HCEC 1CT (cell line): Measurements from ENCODE around the gene CPNE4.

ENCODE experiments used
- DNase-seq: peaks from one replicate; pipeline ENCODE4 v3.0.0-alpha.2; 2017

Gene CPNE4

DNA sequence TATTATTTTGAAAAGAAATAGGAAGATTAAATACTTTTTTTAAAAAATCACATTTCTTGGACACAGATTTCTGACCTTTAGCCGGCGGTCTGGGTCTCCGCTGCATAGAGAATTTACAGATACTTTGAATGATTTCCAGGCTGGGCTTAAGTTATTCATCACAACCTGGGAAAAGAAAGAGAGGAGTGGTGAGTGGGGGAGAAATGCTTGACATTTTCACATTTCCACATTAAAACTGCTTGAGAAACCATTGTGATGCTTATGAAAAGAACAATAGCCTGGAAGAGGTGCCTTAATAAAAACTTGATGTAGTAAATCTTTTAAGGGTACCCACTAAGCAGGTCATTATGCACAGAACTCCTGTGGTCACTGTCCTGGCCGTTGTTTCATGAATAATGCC is 365.2 kb downstream of the CPNE4 start:
- no peak for DNase-seq

DNA sequence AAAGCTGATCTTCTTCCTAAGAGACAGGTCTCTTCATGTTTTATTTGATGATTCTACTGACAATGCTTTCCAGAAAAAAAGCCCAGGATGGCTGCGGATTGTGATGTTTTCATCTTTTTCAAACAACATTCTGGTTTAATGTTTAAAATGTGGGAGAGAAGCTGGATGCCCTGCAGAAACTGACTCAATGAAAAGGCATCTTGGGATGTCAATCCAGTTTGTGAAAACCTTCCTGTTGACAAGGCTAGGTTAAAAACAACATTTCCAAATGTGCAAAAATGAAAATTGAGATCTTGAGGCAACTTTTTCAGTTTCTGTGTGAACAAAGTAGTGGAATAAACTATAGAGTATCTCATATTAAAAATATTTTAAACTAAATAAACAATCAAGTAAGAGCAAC is 376.0 kb downstream of the CPNE4 start:
- no peak for DNase-seq

DNA sequence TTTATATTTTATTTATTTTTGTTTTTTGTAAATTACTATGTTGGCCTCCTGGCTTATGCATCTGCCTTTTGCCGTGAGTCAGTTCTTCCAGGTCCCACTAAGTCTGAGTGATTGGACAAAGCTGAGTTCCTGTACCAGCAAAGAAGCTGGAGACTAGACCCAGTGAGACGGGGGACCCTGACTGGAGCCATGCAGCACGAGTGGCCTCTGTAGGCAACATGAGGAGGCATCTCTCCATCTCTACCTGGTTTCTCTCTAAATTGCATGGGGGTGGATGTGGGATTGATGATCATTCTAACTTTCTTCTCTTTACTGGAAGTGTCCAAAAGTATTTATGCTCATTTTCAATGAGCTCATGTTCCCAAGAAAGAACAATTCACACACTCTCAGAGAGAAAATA is 376.7 kb downstream of the CPNE4 start:
- no peak for DNase-seq

DNA sequence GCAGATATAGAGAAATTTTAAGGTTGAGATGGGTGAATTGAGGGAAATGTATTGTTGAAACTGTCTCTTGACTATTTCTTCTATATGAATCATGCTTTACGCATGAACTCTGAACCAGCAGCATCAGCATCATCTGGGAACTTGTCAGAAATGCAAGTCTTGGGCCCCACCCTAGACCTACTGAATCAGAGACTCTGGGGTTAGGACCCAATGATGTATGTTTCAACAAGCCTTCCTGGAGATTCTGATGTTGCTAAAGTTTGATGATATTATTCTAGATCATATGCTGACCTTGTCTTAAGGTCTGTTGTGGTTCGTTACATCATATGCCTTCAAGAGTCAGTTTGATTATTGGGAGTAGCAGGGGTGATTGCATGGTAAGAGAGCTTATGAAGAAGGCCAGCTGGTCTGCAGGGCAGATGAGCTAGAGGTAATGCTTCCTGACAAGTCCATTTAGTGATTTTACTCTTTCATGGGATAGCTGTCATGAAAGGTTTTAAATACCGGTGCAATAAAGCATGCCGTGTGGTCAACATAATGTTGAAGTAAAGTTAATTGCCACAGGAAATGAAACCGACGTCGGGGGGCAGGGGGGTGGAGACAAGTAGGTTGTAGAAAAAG is 379.6 kb downstream of the CPNE4 start:
- peak; percentile 62 for DNase-seq

DNA sequence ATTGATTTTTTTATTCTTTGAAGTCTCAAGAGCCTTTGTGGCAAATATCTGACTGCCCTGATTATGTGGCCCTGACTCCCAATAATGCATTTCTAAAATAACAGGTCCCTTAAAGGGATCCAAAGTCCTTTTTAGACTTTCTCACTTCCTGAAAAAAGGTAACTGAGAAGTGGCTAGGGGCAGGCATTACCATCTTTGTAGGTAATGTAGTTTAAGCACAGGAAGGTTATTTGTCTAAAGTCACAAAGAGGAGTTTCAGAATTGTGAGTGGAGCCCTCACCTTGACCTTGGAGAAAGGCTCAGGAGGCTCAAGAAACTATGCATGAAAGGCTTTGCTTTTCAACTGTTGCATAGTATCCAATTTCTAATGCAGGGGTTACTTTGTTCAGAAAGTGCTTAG is 389.2 kb downstream of the CPNE4 start:
- DNase-seq, result no peak

GRCh38 chr3:131636266-131636775 is 398.5 kb downstream of the CPNE4 start:
- DNase-seq, result no peak

DNA sequence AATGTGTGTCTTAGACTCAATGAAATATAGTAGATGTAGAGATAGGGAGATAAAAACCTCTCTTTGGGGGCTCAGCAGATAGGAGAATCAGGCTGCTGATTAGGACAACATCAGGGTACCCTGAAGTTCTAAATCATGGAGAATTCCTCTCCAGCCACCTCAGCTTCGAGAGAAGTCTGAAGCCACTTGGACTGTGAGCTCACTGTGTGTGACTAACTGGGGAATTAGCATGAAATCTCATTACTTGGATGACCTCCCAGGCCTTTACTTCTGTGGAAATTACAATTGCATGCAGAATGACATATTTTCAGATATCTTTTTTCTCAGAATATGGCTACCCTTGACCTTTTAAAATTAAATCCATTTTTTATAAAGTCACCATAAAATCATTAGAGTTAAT is 404.0 kb downstream of the CPNE4 start:
- no peak for DNase-seq

- DNase-seq, result no peak
These were observed 404.7 kb downstream of the CPNE4 start for GRCh38 chr3:131630097-131630496.

DNA sequence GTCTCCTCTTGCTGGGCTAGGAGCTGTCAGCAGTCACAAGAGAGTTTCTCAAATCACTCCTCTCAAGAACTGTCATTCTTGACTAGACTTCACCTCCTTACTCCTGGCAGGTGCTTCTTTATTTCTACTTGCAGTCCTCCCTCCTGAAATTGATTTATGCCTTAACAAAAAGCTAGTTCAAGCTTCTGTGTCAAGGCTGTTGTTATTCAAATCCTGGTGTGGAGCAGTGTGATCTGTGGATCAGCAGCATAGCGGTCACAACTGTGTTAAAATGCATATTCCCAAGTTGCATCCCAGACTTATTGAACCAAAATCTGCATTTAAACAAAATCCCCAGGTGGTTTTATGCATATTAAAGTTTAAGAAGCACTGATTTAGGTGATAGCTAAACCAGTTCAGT is 411.4 kb downstream of the CPNE4 start:
- DNase-seq, result no peak

GRCh38 chr3:131622726-131623125 is 412.1 kb downstream of the CPNE4 start:
- no peak for DNase-seq

DNA sequence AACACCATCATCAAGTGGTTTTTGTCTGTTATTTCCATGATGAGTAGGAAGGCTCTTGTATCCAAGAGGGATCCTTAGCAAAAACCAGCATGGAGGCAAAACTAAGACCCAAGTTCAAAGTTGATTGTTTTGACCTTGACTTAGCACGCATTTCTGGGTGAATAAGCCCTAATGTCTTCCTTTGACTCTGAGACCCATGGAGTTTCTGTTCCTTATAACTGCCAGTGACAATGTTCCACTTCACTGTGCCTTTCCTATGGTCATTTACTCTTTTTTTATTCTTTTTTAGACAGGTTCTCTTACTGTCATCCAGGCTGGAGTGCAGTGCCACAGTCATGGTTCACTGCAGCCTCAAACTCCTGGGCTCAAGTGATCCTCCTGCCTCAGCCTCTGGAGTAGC is 413.8 kb downstream of the CPNE4 start:
- DNase-seq, result no peak

- DNase-seq, result no peak
These were observed 415.0 kb downstream of the CPNE4 start for GRCh38 chr3:131619821-131620220.

GRCh38 chr3:131616719-131617118 is 418.1 kb downstream of the CPNE4 start:
- DNase-seq, result no peak

DNA sequence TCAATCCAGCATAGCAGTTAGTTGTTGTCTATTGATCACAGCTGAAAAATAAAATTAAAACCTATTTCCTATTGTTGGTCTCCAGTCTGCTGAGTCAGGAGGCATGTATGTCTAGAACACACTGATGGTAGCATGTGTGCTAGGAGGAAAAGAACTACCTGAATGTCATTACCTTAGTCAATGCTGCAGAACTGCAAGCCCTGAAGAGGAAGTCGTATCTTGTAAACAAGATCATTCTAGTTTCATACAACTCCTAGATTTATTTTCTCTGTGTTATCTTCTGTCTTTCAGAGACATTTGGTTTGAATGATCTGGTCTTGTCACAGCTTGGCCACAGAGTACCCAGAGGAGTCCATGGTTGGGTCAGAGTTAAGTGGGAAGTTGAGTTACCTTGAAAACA is 422.1 kb downstream of the CPNE4 start:
- no peak for DNase-seq

- DNase-seq, result no peak
These were observed 424.6 kb downstream of the CPNE4 start for GRCh38 chr3:131610174-131610573.

DNA sequence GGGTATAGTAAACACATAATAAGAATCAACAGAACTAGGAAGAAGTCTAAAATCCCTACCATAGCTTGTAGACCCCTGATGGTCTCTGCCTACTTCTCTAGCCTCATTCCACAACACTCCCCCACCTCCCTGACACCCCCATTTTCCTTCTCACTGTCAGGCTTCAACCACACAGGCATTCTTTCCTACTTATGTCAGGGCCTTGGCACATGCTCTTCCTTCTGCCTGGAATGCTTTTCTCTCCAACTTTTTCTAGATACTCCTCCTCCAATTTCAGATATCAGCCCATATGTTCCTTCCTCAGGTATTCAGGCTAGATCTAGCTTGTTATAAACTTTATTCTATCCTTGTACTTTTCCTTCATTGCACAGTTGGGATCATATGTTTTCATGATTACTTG is 426.1 kb downstream of the CPNE4 start:
- no peak for DNase-seq

DNA sequence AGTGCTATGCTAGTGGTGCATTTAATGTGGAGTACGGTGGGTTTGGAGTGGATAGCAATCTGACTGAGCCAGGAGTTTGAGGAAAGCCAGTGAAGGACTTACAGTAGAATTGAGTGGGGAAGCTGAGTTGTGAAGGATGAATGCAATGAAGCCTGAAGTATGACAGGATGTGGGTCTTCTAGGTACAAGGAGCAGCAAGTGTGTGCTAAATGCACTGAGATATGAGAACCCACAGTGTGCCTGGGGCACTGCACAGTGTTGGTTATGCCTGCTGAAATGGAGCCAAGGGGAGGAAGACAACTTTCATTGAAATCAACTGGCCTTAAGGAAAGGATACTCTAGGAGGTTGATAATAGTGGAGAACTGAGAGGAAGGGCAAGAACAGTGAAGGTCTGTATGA is 426.5 kb downstream of the CPNE4 start:
- DNase-seq, result no peak

DNA sequence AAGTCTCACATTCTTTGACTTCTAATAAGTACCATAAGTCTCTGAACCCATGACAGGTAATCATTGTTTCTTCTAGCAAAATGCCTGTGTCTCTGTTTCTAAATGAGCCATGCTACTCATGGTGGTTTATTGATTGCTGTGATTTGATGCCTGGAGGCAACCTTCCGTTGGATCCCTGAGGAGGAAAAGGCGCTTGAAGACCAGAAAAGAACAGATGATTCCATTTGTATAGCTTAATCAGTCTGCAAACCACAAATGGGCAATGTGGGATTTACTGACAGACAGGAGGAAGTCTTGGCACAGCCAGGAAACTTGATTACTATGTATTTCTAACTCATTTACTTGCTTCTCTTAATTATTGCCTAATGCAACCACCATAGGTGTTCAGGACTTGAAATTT is 428.9 kb downstream of the CPNE4 start:
- no peak for DNase-seq

- DNase-seq, result no peak
These were observed 432.6 kb downstream of the CPNE4 start for GRCh38 chr3:131602011-131602779.

DNA sequence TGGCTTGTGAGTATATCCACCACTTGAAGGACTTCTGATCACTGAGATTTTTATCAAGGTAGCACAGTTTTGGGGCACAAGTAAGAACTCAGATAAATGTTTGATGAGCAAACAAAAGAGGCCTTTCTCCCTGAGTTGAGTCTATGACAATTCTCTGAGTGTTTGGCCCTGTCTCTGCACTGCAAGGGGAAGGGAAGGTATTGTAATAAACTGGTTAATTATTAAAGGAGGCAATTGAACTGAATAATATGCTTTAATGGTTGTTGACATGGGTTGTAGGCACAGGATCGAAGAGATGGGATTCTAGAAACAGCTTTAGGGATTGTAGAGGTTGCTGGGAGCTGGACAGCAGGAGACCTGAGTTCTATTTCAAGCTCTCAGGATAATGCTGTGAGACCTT is 437.0 kb downstream of the CPNE4 start:
- no peak for DNase-seq

- no peak for DNase-seq
These were observed 437.9 kb downstream of the CPNE4 start for GRCh38 chr3:131596884-131597283.

DNA sequence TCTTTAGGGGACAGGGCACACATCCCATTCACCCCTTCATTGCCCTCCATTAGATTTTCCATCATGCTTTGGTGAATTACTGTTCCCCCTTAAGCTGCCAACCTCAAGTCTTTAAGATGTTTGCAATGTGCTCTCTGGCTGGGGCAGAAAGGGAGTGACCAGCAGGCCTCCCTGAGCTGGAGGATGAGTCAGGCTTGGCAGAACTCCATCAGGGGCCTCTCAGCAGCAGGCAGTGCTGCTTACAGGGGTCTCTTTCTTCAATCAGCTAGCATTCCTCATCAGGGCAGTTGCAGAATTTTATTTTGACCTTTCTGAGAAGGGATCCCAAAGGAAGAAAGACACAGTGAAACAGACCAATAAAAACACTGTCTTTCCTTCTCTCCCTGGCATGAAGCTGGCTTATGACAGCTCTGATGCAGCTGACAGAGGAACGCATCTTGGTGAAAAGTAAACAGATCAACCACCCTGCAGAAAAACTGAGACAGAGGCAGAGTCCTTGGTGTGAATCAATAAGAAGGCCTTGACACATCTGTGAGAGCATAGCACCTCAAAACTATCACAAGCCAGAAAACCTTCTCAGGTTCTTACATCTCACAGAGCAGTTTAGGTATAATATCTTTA is 443.3 kb downstream of the CPNE4 start:
- peak; percentile 44 for DNase-seq

DNA sequence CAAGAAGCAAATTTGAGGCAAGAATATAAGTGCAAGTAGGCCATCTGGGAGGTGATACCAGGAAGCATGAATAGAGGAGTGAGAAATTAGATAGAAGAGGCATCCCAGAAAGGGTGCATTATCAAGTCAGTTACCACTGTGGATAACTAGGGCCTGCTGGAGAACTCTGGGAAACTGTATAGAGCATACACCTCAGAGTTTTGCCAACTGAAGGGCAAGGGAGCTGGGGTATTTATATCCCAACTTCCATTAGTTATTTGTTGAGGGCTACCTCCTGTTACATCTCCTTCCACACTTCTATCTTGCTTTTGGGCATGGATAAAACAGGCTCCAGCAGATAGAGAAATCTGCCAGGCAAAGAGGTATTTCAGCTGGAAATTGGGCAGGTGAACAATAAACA is 448.5 kb downstream of the CPNE4 start:
- no peak for DNase-seq

DNA sequence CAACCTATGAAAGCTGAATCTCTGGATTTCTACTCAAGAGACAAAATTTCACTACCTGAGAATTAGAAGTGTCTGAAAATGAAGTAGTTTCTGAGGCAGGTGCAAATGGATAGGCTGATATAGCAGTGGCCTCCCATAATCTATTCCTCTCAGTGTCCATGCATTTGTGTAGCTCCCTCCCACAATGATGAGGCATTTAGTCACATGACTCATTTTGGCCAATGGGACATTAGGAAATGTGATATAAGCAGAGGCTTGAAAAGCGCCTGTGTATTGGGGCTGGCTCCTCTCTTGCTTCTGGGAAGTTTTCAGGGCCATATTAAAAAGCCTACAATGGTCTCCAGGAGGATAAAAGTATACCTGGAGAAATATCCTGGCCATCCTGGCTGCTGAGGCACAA is 452.4 kb downstream of the CPNE4 start:
- DNase-seq, result no peak
